Neural cell (in vitro differentiated cells): ENCODE measurements around the gene EIF4EBP2. TPM values are rescaled to one million over a fixed set of nuclear protein-coding genes. Genes with fewer than 3 reads are reported as not detected.

Source experiments
- H2AFZ ChIP-seq: fragments of 200-600, 300-800 bp; sonication (generic), shearing (Covaris generic); 2 replicates; pipeline ENCODE4 v1.6.0; 2014; ENCODE audit warnings: low read depth, mild to moderate bottlenecking, antibody characterized with exemption, low read length, moderate library complexity
- H3F3A ChIP-seq: fragments of 200-600 bp; shearing (Covaris generic); 2 replicates; pipeline ENCODE4 v1.6.1; 2016; ENCODE audit warnings: mild to moderate bottlenecking, moderate library complexity, mixed read lengths, antibody characterized with exemption, low read length; ENCODE audit not compliant: insufficient read depth, poor library complexity, severe bottlenecking
- H3K27ac ChIP-seq: fragments of 200-600, 300-800 bp; sonication (generic), shearing (Covaris generic); 2 replicates; pipeline ENCODE4 v1.5.1; 2014; ENCODE audit warnings: mild to moderate bottlenecking, low read length, moderate library complexity
- H3K27me3 ChIP-seq: fragments of 300-800, 200-600 bp; sonication (generic), shearing (Covaris generic); 2 replicates; pipeline ENCODE4 v1.6.0; 2014; ENCODE audit warnings: mild to moderate bottlenecking, low read depth, low read length, moderate library complexity; ENCODE audit not compliant: insufficient read depth
- H3K36me3 ChIP-seq: fragments of 300-800, 200-600 bp; sonication (generic), shearing (Covaris generic); 2 replicates; pipeline ENCODE4 v1.5.1; 2014; ENCODE audit warnings: mild to moderate bottlenecking, antibody characterized with exemption, low read length, moderate library complexity; ENCODE audit not compliant: insufficient read depth
- H3K4me2 ChIP-seq: fragments of 300-800, 200-600 bp; sonication (generic), shearing (Covaris generic); 2 replicates; pipeline ENCODE4 v1.6.0; 2014; ENCODE audit warnings: mild to moderate bottlenecking, low read length
- H3K4me3 ChIP-seq: fragments of 300-800, 200-600 bp; sonication (generic), shearing (Covaris generic); 2 replicates; pipeline ENCODE4 v1.5.1; 2014; ENCODE audit warnings: mild to moderate bottlenecking, low read length, moderate library complexity
- H3K79me2 ChIP-seq: fragments of 200-600 bp; shearing (Covaris generic); replicated peaks from 2 replicates; pipeline ENCODE4 v1.6.0; 2014; ENCODE audit warnings: mild to moderate bottlenecking, low read length, moderate library complexity; ENCODE audit not compliant: insufficient read depth
- H3K9ac ChIP-seq: fragments of 300-800, 200-600 bp; sonication (generic), shearing (Covaris generic); 2 replicates; pipeline ENCODE4 v1.6.1; 2016; ENCODE audit warnings: mild to moderate bottlenecking, low read length, mixed read lengths
- H3K9me2 ChIP-seq: fragments of 200-600 bp; shearing (Covaris generic); 2 replicates; pipeline ENCODE4 v1.6.1; 2016; ENCODE audit warnings: mild to moderate bottlenecking, low read length, mixed read lengths; ENCODE audit not compliant: insufficient read depth
- H3K9me3 ChIP-seq: fragments of 200-600, 300-800 bp; sonication (generic), shearing (Covaris generic); 2 replicates; pipeline ENCODE4 v1.6.1; 2016; ENCODE audit warnings: mild to moderate bottlenecking, mixed run types, low read length, moderate library complexity, mixed read lengths
- H4K20me1 ChIP-seq: fragments of 200-600 bp; shearing (Covaris generic); 2 replicates; pipeline ENCODE4 v1.6.1; 2016; ENCODE audit warnings: mild to moderate bottlenecking, mixed run types; ENCODE audit not compliant: insufficient read depth
- EP300 ChIP-seq: fragments of 450-650 bp; conservative IDR thresholded peaks from 2 replicates; pipeline ENCODE4 v1.6.1; 2014; ENCODE audit warnings: antibody characterized with exemption, mild to moderate bottlenecking, moderate library complexity; ENCODE audit not compliant: poor library complexity, severe bottlenecking
- EZH2 ChIP-seq: fragments of 200-600, 300-800 bp; shearing (Covaris generic), sonication (generic); IDR thresholded peaks from 2 replicates; pipeline ENCODE4 v1.6.1; 2014; ENCODE audit warnings: antibody characterized with exemption, low read length, borderline replicate concordance, mild to moderate bottlenecking; ENCODE audit not compliant: insufficient read depth, poor library complexity, severe bottlenecking
- MXI1 ChIP-seq: fragments of 450-650 bp; conservative IDR thresholded peaks from 2 replicates; pipeline ENCODE4 v1.6.1; 2014; ENCODE audit warnings: antibody characterized with exemption, mild to moderate bottlenecking; ENCODE audit not compliant: poor library complexity, severe bottlenecking
- POLR2AphosphoS5 ChIP-seq: IDR thresholded peaks from 2 replicates; pipeline ENCODE4 v1.6.1; 2012
- RAD21 ChIP-seq: fragments of 450-650 bp; conservative IDR thresholded peaks from 2 replicates; pipeline ENCODE4 v1.6.1; 2014; ENCODE audit warnings: antibody characterized with exemption, mild to moderate bottlenecking, moderate library complexity
- REST ChIP-seq: IDR thresholded peaks from 2 replicates; pipeline ENCODE4 v1.6.1; 2012; ENCODE audit warnings: borderline replicate concordance
- SMC3 ChIP-seq: fragments of 450-650 bp; conservative IDR thresholded peaks from 2 replicates; pipeline ENCODE4 v1.6.1; 2014; ENCODE audit warnings: antibody characterized with exemption, mild to moderate bottlenecking, moderate library complexity; ENCODE audit not compliant: poor library complexity
- TAF1 ChIP-seq: IDR thresholded peaks from 2 replicates; pipeline ENCODE4 v1.6.1; 2012; ENCODE audit warnings: low read depth
- polyA plus RNA-seq: library from polyadenylated mRNA; depleted of rRNA; stranded (reverse); fragments of >200 nt; gene quantifications from 2 replicates; pipeline ENCODE4 v1.2.3, GENCODE V29; 2014
- TF ChIP-seq, protein P1 (sequence below): fragments of 450-650 bp; IDR thresholded peaks from 2 replicates; pipeline ENCODE4 v1.5.1; 2014; ENCODE audit warnings: antibody characterized with exemption, mild to moderate bottlenecking, moderate library complexity; ENCODE audit not compliant: poor library complexity, severe bottlenecking

Gene EIF4EBP2
- polyA plus RNA-seq, 1 donor from 2014 or later = 51.7 TPM

DNA sequence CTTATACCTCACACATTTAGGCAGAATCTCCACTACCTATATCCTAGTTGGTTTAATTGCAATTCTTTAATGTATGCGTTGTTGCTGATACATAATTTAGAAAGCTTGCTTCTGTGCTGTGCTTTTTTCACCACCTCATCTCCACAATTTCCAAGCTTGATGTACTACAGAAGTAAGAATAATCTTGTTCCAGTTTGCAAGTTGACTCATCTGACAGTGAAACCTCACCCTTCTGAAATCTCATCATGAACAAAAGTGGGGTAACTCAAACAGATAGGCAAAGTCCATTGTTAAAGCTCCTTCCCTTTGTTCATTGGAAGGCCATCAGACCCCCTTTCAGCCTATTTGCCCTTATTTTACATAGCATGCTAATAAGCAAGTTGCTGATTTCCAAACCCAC lies 13.6 kb downstream of the EIF4EBP2 start (continued):
- no peak for TF ChIP-seq REST
- TF ChIP-seq RAD21 = no peak

GRCh38 chr10:70418229-70418628 lies 14.3 kb downstream of the EIF4EBP2 start:
- Histone ChIP-seq H3K4me3 (no peak overlapping the region), H3K9me3 (no peaks in the 10 kb centered on the region), H4K20me1 (no peaks in the 10 kb centered on the region), H3K9ac (no peak overlapping the region), H3K4me2 (no peak overlapping the region), H3K79me2 (peaks cover 14% of the 10 kb centered on the region), H3K36me3 (no peaks in the 10 kb centered on the region), H3K9me2 (no peaks in the 10 kb centered on the region), H3F3A (no peaks in the 10 kb centered on the region), H3K27ac (no peak overlapping the region), H3K27me3 (no peaks in the 10 kb centered on the region), H2AFZ (no peak overlapping the region)
- no peak for TF ChIP-seq TAF1

GRCh38 chr10:70418713-70419112 lies 14.8 kb downstream of the EIF4EBP2 start:
- no peak overlapping the region for H3K27ac ChIP-seq
- no peak overlapping the region for H3K4me3 ChIP-seq
- H3K9ac ChIP-seq = no peak overlapping the region
- H2AFZ ChIP-seq = no peak overlapping the region
- H3K79me2 ChIP-seq = peaks cover 10% of the 10 kb centered on the region
- no peaks in the 10 kb centered on the region for H3K9me2 ChIP-seq
- TF ChIP-seq REST (no peak), RAD21 (no peak), EP300 (no peak), SMC3 (no peak), EZH2 (no peak), POLR2AphosphoS5 (no peak), TAF1 (no peak), MXI1 (no peak)
- TF ChIP-seq, protein P1, sequence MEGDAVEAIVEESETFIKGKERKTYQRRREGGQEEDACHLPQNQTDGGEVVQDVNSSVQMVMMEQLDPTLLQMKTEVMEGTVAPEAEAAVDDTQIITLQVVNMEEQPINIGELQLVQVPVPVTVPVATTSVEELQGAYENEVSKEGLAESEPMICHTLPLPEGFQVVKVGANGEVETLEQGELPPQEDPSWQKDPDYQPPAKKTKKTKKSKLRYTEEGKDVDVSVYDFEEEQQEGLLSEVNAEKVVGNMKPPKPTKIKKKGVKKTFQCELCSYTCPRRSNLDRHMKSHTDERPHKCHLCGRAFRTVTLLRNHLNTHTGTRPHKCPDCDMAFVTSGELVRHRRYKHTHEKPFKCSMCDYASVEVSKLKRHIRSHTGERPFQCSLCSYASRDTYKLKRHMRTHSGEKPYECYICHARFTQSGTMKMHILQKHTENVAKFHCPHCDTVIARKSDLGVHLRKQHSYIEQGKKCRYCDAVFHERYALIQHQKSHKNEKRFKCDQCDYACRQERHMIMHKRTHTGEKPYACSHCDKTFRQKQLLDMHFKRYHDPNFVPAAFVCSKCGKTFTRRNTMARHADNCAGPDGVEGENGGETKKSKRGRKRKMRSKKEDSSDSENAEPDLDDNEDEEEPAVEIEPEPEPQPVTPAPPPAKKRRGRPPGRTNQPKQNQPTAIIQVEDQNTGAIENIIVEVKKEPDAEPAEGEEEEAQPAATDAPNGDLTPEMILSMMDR = no peak
- H3K9me3 ChIP-seq = no peaks in the 10 kb centered on the region
- H3K4me2 ChIP-seq = no peak overlapping the region
- H3K27me3 ChIP-seq = no peaks in the 10 kb centered on the region
- H4K20me1 ChIP-seq = no peaks in the 10 kb centered on the region
- H3K36me3 ChIP-seq = no peaks in the 10 kb centered on the region
- H3F3A ChIP-seq = no peaks in the 10 kb centered on the region
